Common myeloid progenitor, CD34-positive (primary cell): ENCODE measurements around the gene CCT5.

ENCODE experiments used
- CTCF ChIA-PET: fragments of 350-600 bp; sonication (Branson Sonifier 250); formaldehyde crosslinking; loops from one replicate; lab custom pipeline; 2021; ENCODE audit warnings: antibody characterized with exemption; lab: Charles Lee
- POLR2A ChIA-PET: fragments of 350-600 bp; sonication (Branson Sonifier 250); formaldehyde crosslinking; loops from one replicate; lab custom pipeline; 2021; ENCODE audit warnings: antibody characterized with exemption; lab: Charles Lee
- DNase-seq, 3 donors: peaks; one replicate each; pipeline versions ENCODE4 v3.0.0 to v3.0.0-alpha.2; 2013
- H3K27ac ChIP-seq, 2 experiments: 1 replicate in 1 of 2; 2 replicates in 1 of 2; pipeline ENCODE4 v1.7.0; 2013; ENCODE audit warnings: inconsistent platforms in 2 of 2, low read length in 2 of 2, mild to moderate bottlenecking in 2 of 2, low read depth in 1 of 2, moderate library complexity in 1 of 2; ENCODE audit not compliant: severe bottlenecking in 2 of 2, insufficient read depth in 1 of 2, poor library complexity in 1 of 2
- H3K27me3 ChIP-seq, 5 experiments: replicated peaks in 2 of 5; 1 replicate in 3 of 5; 2 replicates in 2 of 5; pipeline versions ENCODE4 v1.6.1 to v1.7.0; 2013; ENCODE audit warnings: low read length in 4 of 5, mild to moderate bottlenecking in 2 of 5, moderate library complexity in 2 of 5, inconsistent platforms in 1 of 5; ENCODE audit not compliant: insufficient read depth in 5 of 5, control insufficient read depth in 4 of 5
- H3K36me3 ChIP-seq, 4 experiments: 1 replicate in 2 of 4; 2 replicates in 2 of 4; pipeline versions ENCODE4 v1.6.1 to v1.7.0; 2013; ENCODE audit warnings: low read length in 3 of 4, control low read depth in 1 of 4, mild to moderate bottlenecking in 1 of 4; ENCODE audit not compliant: control insufficient read depth in 4 of 4, insufficient read depth in 4 of 4
- H3K4me1 ChIP-seq, 4 experiments: 1 replicate in 3 of 4; 2 replicates in 1 of 4; pipeline versions ENCODE4 v1.6.1 to v1.7.1; 2013; ENCODE audit warnings: low read length in 3 of 4, mild to moderate bottlenecking in 3 of 4, control low read depth in 1 of 4, inconsistent platforms in 1 of 4, moderate library complexity in 1 of 4; ENCODE audit not compliant: control insufficient read depth in 4 of 4, insufficient read depth in 4 of 4; ENCODE audit errors: control extremely low read depth in 1 of 4
- H3K4me3 ChIP-seq, 7 experiments: 1 replicate in 4 of 7; 2 replicates in 3 of 7; pipeline versions ENCODE4 v1.5.1 to v1.7.0; 2013; ENCODE audit warnings: mild to moderate bottlenecking in 7 of 7, low read length in 6 of 7, moderate library complexity in 6 of 7, inconsistent platforms in 2 of 7, low read depth in 2 of 7, control low read depth in 1 of 7; ENCODE audit not compliant: insufficient read depth in 4 of 7, control insufficient read depth in 1 of 7; ENCODE audit errors: extremely low read depth in 1 of 7
- H3K9me3 ChIP-seq, 5 experiments: 1 replicate in 4 of 5; 2 replicates in 1 of 5; pipeline versions ENCODE4 v1.6.1 to v1.7.1; 2013; ENCODE audit warnings: low read length in 4 of 5, mild to moderate bottlenecking in 2 of 5, inconsistent platforms in 1 of 5, low read depth in 1 of 5, moderate library complexity in 1 of 5; ENCODE audit not compliant: control insufficient read depth in 4 of 5, insufficient read depth in 2 of 5; ENCODE audit errors: control extremely low read depth in 1 of 5
- WGBS: methylation state at CpG from one replicate; pipeline ENCODE4 v1.1.5; 2013; ENCODE audit not compliant: insufficient coverage; 5-methylcytosine and 5-hydroxymethylcytosine counted together

Gene CCT5

GRCh38 chr5:10228288-10228687, 21.8 kb upstream of the CCT5 start:
- Histone ChIP-seq H3K9me3 (peaks cover 0 to 3% (median 0%) of the 10 kb centered on the region in 5 experiments), H3K36me3 (peaks cover 0 to 18% (median 12%) of the 10 kb centered on the region in 4 experiments), H3K4me3 (no peak overlapping the region), H3K27me3 (no peaks in the 10 kb centered on the region), H3K27ac (no peak overlapping the region), H3K4me1 (no peaks in the 10 kb centered on the region)
- DNase-seq, result no peak
- no CpG with 5 or more reads among the region's 1 CpG for WGBS
- CTCF ChIA-PET, result no interaction called here
- POLR2A ChIA-PET, result no interaction called here

GRCh38 chr5:10229306-10230048, 20.6 kb upstream of the CCT5 start:
- ChIA-PET POLR2A (no interaction called here), CTCF (no interaction called here)
- Histone ChIP-seq H3K9me3 (peaks cover 0 to 1% (median 0%) of the 10 kb centered on the region in 5 experiments), H3K4me1 (no peaks in the 10 kb centered on the region), H3K27ac (no peak overlapping the region), H3K4me3 (no peak overlapping the region), H3K36me3 (peaks cover 2 to 20% (median 14%) of the 10 kb centered on the region in 4 experiments), H3K27me3 (no peaks in the 10 kb centered on the region)
- 97% methylated on average over 11 of the region's 11 CpGs for WGBS
- DNase-seq, result no peak

GRCh38 chr5:10232386-10232785, 17.7 kb upstream of the CCT5 start:
- Histone ChIP-seq H3K27ac (no peak overlapping the region), H3K36me3 (peaks cover 7 to 34% (median 21%) of the 10 kb centered on the region in 4 experiments), H3K9me3 (no peaks in the 10 kb centered on the region), H3K27me3 (no peaks in the 10 kb centered on the region), H3K4me1 (no peaks in the 10 kb centered on the region), H3K4me3 (no peak overlapping the region)
- DNase-seq, result no peak
- CTCF ChIA-PET, result no interaction called here
- WGBS, result 97% methylated on average over 9 of the region's 9 CpGs
- POLR2A ChIA-PET, result no interaction called here

GRCh38 chr5:10233011-10233410, 17.1 kb upstream of the CCT5 start:
- CTCF ChIA-PET, result no interaction called here
- no peaks in the 10 kb centered on the region for H3K4me1 ChIP-seq
- H3K4me3 ChIP-seq, result no peak overlapping the region
- DNase-seq, result no peak
- no peaks in the 10 kb centered on the region for H3K27me3 ChIP-seq
- POLR2A ChIA-PET, result no interaction called here
- H3K9me3 ChIP-seq, result no peaks in the 10 kb centered on the region
- WGBS, result 100% methylated on average over 3 of the region's 7 CpGs
- peaks cover 7 to 34% (median 22%) of the 10 kb centered on the region in 4 experiments for H3K36me3 ChIP-seq
- H3K27ac ChIP-seq, result no peak overlapping the region

GRCh38 chr5:10233505-10233904, 16.6 kb upstream of the CCT5 start:
- H3K27ac ChIP-seq, result no peak overlapping the region
- H3K36me3 ChIP-seq, result peaks cover 7 to 37% (median 22%) of the 10 kb centered on the region in 4 experiments
- no peaks in the 10 kb centered on the region for H3K27me3 ChIP-seq
- H3K9me3 ChIP-seq, result no peaks in the 10 kb centered on the region
- no peak for DNase-seq
- whole genome bisulfite sequencing, result 92% methylated on average over 5 of the region's 7 CpGs
- ChIA-PET CTCF (no interaction called here), POLR2A (no interaction called here)
- no peaks in the 10 kb centered on the region for H3K4me1 ChIP-seq
- no peak overlapping the region for H3K4me3 ChIP-seq

GRCh38 chr5:10235350-10235749, 14.7 kb upstream of the CCT5 start:
- Histone ChIP-seq H3K27me3 (no peaks in the 10 kb centered on the region), H3K4me1 (no peaks in the 10 kb centered on the region), H3K27ac (no peak overlapping the region), H3K9me3 (no peaks in the 10 kb centered on the region), H3K4me3 (no peak overlapping the region), H3K36me3 (peaks cover 10 to 42% (median 20%) of the 10 kb centered on the region in 4 experiments)
- DNase-seq, result no peak
- WGBS, result 94% methylated on average over 5 of the region's 8 CpGs
- CTCF ChIA-PET, result no interaction called here
- POLR2A ChIA-PET, result no interaction called here

GRCh38 chr5:10243660-10244240, 6.3 kb upstream of the CCT5 start:
- peaks cover 0 to 7% (median 3%) of the 10 kb centered on the region in 4 experiments for H3K4me1 ChIP-seq
- peaks cover 0 to 4% (median under 1%) of the 10 kb centered on the region in 4 experiments for H3K36me3 ChIP-seq
- WGBS, result no CpG with 5 or more reads among the region's 1 CpG
- H3K9me3 ChIP-seq, result no peaks in the 10 kb centered on the region
- H3K4me3 ChIP-seq, result no peak overlapping the region
- no peaks in the 10 kb centered on the region for H3K27me3 ChIP-seq
- ChIA-PET POLR2A (no interaction called here), CTCF (no interaction called here)
- DNase-seq, result no peak
- H3K27ac ChIP-seq, result no peak overlapping the region
